HepG2 (cell line): Measurements from ENCODE around the gene PDSS2. TPM values are rescaled to one million over a fixed set of nuclear protein-coding genes. Genes with fewer than 3 reads are reported as not detected.

Source experiments
- FOXA1 ChIP-seq, 2 experiments: fragments of 450-650 bp in 1 of 2; sonication (generic) in 1 of 2; formaldehyde crosslinking in 1 of 2; IDR thresholded peaks; 2 replicates each; pipeline versions ENCODE4 v1.4.0 to v1.6.1; 2016 to 2020; ENCODE audit warnings: missing genetic modification reagents in 1 of 2
- HNF4G ChIP-seq, 2 experiments: sonication (generic) in 1 of 2; formaldehyde crosslinking in 1 of 2; IDR thresholded peaks; 2 replicates each; pipeline versions ENCODE4 v1.4.0 to v1.6.1; 2011 to 2020; ENCODE audit warnings: borderline replicate concordance in 2 of 2, low read depth in 2 of 2, mild to moderate bottlenecking in 2 of 2, low read length in 1 of 2, missing genetic modification reagents in 1 of 2, moderate library complexity in 1 of 2
- MXI1 ChIP-seq: IDR thresholded peaks from 3 replicates; pipeline ENCODE4 v1.6.1; 2012; ENCODE audit warnings: low read depth, low read length, inconsistent platforms, borderline replicate concordance
- NPAS2 ChIP-seq: sonication (generic); formaldehyde crosslinking; IDR thresholded peaks from 2 replicates; pipeline ENCODE4 v1.8.0; 2022; ENCODE audit warnings: mild to moderate bottlenecking, missing genetic modification reagents, borderline replicate concordance
- SKI ChIP-seq: fragments of 450-650 bp; IDR thresholded peaks from one replicate; pipeline ENCODE4 v1.6.1; 2018; ENCODE audit warnings: mild to moderate bottlenecking; ENCODE audit not compliant: partially characterized antibody
- SP4 ChIP-seq: sonication (generic); formaldehyde crosslinking; IDR thresholded peaks from 2 replicates; pipeline ENCODE4 v1.8.1; 2023; ENCODE audit warnings: mild to moderate bottlenecking, missing genetic modification reagents
- ZKSCAN1 ChIP-seq: fragments of 150-350 bp; IDR thresholded peaks from 2 replicates; pipeline ENCODE4 v1.6.1; 2014; ENCODE audit warnings: low read length
- ZNF263 ChIP-seq: sonication (generic); formaldehyde crosslinking; IDR thresholded peaks from 2 replicates; pipeline ENCODE4 v1.4.0; 2020; ENCODE audit warnings: missing genetic modification reagents
- ZNF30 ChIP-seq: sonication (generic); formaldehyde crosslinking; IDR thresholded peaks from 2 replicates; pipeline ENCODE4 v1.5.0; 2020; ENCODE audit warnings: mild to moderate bottlenecking, missing genetic modification reagents
- ZNF768 ChIP-seq: sonication (generic); formaldehyde crosslinking; IDR thresholded peaks from 2 replicates; pipeline ENCODE4 v1.4.0; 2020; ENCODE audit warnings: missing genetic modification reagents
- polyA plus RNA-seq, 8 experiments: library from polyadenylated mRNA; depleted of rRNA in 3 of 8; stranded (reverse) in 7 of 8; unstranded in 1 of 8; fragments of >200 nt; fragmentation: Illumina TruSeq in 4 of 8; extraction: Trizol in 4 of 8; gene quantifications; 2 replicates each; pipeline versions ENCODE4 v1.2.1 to v1.2.3, GENCODE V29; 2011 to 2016; ENCODE audit warnings: low read depth in 4 of 8, missing spikeins in 1 of 8, mixed read lengths in 1 of 8; ENCODE audit not compliant: insufficient read depth in 1 of 8
- total RNA-seq, 5 experiments: library from RNA; depleted of rRNA; stranded (reverse); fragments of >200 nt; fragmentation: Illumina TruSeq; extraction: Trizol; gene quantifications; 2 replicates each; pipeline ENCODE4 v1.2.3, GENCODE V29; 2016; ENCODE audit warnings: low read depth in 1 of 5
- TF ChIP-seq, protein P1 (sequence below): sonication (generic); formaldehyde crosslinking; IDR thresholded peaks from 2 replicates; pipeline ENCODE4 v1.4.0; 2020; ENCODE audit warnings: missing genetic modification reagents
- TF ChIP-seq, protein P2 (sequence below): sonication (generic); formaldehyde crosslinking; IDR thresholded peaks from 2 replicates; pipeline ENCODE4 v1.8.0; 2022; ENCODE audit warnings: mild to moderate bottlenecking, missing genetic modification reagents; ENCODE audit not compliant: insufficient replicate concordance
- TF ChIP-seq, protein P3 (sequence below): sonication (generic); formaldehyde crosslinking; IDR thresholded peaks from 2 replicates; pipeline ENCODE4 v1.5.1; 2020; ENCODE audit warnings: mild to moderate bottlenecking, missing genetic modification reagents, moderate library complexity
- TF ChIP-seq, protein P4 (sequence below): sonication (generic); formaldehyde crosslinking; IDR thresholded peaks from 2 replicates; pipeline ENCODE4 v1.8.1; 2023; ENCODE audit warnings: mild to moderate bottlenecking, moderate library complexity, missing genetic modification reagents

The PDSS2 gene
- total and polyA plus RNA-seq, 2 of the 13 experiments (the other 11 are each of a cell fraction or from before 2014, with no cell fraction given) = 16.2 to 17.0 TPM

DNA sequence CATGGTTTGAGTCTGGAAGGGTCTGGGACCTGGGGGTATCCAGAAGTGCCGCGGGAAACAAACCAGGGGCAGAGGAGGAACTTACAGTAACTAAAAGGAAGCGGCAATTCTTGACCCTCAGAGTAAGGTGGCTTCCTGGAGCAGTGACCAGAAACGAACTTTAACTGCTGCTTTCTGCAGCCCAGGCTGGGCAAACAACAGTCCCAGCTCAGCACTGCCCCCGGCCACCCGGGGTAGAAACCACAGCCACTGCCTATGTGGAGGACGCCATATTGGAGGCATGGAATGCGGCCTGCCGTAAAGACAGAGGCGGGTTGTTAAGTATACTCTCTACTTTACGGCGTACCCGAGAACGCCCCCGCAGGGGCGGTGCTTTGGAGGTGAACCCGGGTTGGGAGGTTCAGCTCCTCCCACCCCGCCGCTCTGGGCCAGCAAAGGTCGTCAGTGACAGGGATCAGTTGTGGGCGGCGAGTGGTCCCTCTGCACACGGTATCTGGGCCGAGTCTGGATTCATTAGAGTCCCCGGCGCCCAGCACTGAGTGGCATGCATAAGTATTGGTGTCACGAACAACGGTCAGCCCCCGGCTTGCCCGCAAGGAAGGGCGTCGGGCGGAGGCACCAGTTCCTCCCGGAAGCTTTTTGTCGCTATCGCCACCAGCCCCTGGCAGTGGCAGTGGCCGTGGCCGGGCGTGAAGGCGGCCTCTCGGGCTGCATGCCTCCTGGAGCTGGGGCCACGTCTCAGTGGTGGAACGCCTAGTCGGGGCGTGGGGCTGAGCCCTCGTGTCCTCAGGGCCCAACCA lies at the start of gene PDSS2 (continued):
- TF ChIP-seq, protein P1, sequence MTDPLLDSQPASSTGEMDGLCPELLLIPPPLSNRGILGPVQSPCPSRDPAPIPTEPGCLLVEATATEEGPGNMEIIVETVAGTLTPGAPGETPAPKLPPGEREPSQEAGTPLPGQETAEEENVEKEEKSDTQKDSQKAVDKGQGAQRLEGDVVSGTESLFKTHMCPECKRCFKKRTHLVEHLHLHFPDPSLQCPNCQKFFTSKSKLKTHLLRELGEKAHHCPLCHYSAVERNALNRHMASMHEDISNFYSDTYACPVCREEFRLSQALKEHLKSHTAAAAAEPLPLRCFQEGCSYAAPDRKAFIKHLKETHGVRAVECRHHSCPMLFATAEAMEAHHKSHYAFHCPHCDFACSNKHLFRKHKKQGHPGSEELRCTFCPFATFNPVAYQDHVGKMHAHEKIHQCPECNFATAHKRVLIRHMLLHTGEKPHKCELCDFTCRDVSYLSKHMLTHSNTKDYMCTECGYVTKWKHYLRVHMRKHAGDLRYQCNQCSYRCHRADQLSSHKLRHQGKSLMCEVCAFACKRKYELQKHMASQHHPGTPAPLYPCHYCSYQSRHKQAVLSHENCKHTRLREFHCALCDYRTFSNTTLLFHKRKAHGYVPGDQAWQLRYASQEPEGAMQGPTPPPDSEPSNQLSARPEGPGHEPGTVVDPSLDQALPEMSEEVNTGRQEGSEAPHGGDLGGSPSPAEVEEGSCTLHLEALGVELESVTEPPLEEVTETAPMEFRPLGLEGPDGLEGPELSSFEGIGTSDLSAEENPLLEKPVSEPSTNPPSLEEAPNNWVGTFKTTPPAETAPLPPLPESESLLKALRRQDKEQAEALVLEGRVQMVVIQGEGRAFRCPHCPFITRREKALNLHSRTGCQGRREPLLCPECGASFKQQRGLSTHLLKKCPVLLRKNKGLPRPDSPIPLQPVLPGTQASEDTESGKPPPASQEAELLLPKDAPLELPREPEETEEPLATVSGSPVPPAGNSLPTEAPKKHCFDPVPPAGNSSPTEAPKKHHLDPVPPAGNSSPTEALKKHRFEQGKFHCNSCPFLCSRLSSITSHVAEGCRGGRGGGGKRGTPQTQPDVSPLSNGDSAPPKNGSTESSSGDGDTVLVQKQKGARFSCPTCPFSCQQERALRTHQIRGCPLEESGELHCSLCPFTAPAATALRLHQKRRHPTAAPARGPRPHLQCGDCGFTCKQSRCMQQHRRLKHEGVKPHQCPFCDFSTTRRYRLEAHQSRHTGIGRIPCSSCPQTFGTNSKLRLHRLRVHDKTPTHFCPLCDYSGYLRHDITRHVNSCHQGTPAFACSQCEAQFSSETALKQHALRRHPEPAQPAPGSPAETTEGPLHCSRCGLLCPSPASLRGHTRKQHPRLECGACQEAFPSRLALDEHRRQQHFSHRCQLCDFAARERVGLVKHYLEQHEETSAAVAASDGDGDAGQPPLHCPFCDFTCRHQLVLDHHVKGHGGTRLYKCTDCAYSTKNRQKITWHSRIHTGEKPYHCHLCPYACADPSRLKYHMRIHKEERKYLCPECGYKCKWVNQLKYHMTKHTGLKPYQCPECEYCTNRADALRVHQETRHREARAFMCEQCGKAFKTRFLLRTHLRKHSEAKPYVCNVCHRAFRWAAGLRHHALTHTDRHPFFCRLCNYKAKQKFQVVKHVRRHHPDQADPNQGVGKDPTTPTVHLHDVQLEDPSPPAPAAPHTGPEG = 0 out of 2 replicates have a peak, but pooled peaks have one; percentile 7
- TF ChIP-seq SP4 (CRISPR knock-in tag) (peak; percentile 83; the same call in 1 of the 2 replicates), ZNF263 (CRISPR knock-in tag) (peak; percentile 37), MXI1 (peak; percentile 75; the same call in 2 of the 3 replicates), HNF4G (IDR thresholded peaks at IDR 0.05; ENCODE audit: borderline replicate concordance, low read depth, low read length) (no peak), HNF4G (CRISPR knock-in tag; IDR thresholded peaks at IDR 0.05; ENCODE audit: borderline replicate concordance, low read depth) (no peak; the same call in 1 of the 2 replicates), NPAS2 (CRISPR knock-in tag) (0 out of 2 replicates have a peak, but pooled peaks have one; percentile 62), SKI (peak; percentile 73), ZKSCAN1 (no peak), FOXA1 (IDR thresholded peaks at IDR 0.05) (no peak), FOXA1 (CRISPR knock-in tag; IDR thresholded peaks at IDR 0.05) (peak; percentile 36; the same call in 1 of the 2 replicates), ZNF768 (CRISPR knock-in tag) (peak; percentile 45), ZNF30 (CRISPR knock-in tag) (no peak)
- TF ChIP-seq, protein P2, sequence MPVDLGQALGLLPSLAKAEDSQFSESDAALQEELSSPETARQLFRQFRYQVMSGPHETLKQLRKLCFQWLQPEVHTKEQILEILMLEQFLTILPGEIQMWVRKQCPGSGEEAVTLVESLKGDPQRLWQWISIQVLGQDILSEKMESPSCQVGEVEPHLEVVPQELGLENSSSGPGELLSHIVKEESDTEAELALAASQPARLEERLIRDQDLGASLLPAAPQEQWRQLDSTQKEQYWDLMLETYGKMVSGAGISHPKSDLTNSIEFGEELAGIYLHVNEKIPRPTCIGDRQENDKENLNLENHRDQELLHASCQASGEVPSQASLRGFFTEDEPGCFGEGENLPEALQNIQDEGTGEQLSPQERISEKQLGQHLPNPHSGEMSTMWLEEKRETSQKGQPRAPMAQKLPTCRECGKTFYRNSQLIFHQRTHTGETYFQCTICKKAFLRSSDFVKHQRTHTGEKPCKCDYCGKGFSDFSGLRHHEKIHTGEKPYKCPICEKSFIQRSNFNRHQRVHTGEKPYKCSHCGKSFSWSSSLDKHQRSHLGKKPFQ (CRISPR knock-in tag) = peak; percentile 21
- TF ChIP-seq, protein P3, sequence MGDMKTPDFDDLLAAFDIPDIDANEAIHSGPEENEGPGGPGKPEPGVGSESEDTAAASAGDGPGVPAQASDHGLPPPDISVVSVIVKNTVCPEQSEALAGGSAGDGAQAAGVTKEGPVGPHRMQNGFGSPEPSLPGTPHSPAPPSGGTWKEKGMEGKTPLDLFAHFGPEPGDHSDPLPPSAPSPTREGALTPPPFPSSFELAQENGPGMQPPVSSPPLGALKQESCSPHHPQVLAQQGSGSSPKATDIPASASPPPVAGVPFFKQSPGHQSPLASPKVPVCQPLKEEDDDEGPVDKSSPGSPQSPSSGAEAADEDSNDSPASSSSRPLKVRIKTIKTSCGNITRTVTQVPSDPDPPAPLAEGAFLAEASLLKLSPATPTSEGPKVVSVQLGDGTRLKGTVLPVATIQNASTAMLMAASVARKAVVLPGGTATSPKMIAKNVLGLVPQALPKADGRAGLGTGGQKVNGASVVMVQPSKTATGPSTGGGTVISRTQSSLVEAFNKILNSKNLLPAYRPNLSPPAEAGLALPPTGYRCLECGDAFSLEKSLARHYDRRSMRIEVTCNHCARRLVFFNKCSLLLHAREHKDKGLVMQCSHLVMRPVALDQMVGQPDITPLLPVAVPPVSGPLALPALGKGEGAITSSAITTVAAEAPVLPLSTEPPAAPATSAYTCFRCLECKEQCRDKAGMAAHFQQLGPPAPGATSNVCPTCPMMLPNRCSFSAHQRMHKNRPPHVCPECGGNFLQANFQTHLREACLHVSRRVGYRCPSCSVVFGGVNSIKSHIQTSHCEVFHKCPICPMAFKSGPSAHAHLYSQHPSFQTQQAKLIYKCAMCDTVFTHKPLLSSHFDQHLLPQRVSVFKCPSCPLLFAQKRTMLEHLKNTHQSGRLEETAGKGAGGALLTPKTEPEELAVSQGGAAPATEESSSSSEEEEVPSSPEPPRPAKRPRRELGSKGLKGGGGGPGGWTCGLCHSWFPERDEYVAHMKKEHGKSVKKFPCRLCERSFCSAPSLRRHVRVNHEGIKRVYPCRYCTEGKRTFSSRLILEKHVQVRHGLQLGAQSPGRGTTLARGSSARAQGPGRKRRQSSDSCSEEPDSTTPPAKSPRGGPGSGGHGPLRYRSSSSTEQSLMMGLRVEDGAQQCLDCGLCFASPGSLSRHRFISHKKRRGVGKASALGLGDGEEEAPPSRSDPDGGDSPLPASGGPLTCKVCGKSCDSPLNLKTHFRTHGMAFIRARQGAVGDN (CRISPR knock-in tag) = peak; percentile 90
- TF ChIP-seq, protein P4, sequence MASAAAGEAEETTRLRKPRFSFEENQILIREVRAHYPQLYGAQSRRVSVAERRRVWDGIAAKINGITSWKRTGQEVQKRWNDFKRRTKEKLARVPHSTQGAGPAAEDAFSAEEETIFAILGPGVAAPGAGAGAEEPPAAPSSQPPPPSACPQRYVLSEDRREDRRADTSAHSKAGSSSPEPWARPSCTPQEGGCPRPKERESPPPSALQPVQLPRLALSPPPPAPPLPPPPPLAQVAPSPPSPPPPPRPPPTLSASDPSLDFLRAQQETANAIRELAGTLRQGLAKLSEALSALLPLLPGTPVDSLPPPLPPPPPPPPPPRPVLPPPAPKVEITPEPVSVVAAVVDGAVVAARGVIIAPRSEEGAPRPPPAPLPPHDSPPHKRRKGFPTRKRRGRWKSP = peak; percentile 58; the same call in 1 of the 2 replicates
